HG03060 (cell line): ENCODE measurements around the gene MAP2K5.

Source experiments
- ATAC-seq: cut with Tn5 transposase; IDR thresholded peaks from one replicate; pipeline ENCODE4 v1.9.1; 2021; ENCODE audit warnings: low read depth, moderate number of reproducible peaks; ENCODE audit not compliant: unreplicated experiment

MAP2K5 gene

GRCh38 chr15:67818464-67818863 lies 276.0 kb downstream of the MAP2K5 start:
- no peak for ATAC-seq

- ATAC-seq = no peak
Observed at GRCh38 chr15:67819636-67820035, 277.1 kb downstream of the MAP2K5 start.

- ATAC-seq = no peak
Observed at GRCh38 chr15:67820122-67820991, 277.9 kb downstream of the MAP2K5 start.

GRCh38 chr15:67820992-67821783 lies 278.7 kb downstream of the MAP2K5 start:
- no peak for ATAC-seq

- no peak for ATAC-seq
Observed at GRCh38 chr15:67821784-67822440, 279.4 kb downstream of the MAP2K5 start.

GRCh38 chr15:67822537-67823313 lies 280.2 kb downstream of the MAP2K5 start:
- no peak for ATAC-seq

GRCh38 chr15:67823314-67824196 lies 281.1 kb downstream of the MAP2K5 start:
- ATAC-seq = no peak

GRCh38 chr15:67824197-67824968 lies 281.9 kb downstream of the MAP2K5 start:
- no peak for ATAC-seq

GRCh38 chr15:67824976-67825880 lies 282.7 kb downstream of the MAP2K5 start, which contains the start of gene SKOR1:
SKOR1 (plus strand) TSS chr15:67825509; CDS start chr15:67825603, 94 bp downstream.
- ATAC-seq = no peak

GRCh38 chr15:67825881-67826716 lies 283.6 kb downstream of the MAP2K5 start:
- ATAC-seq = no peak

- ATAC-seq = no peak
Observed at GRCh38 chr15:67826717-67827561, 284.4 kb downstream of the MAP2K5 start.

- ATAC-seq = no peak
Observed at GRCh38 chr15:67827562-67828277, 285.2 kb downstream of the MAP2K5 start.

- ATAC-seq = no peak
Observed at GRCh38 chr15:67828278-67828968, 285.9 kb downstream of the MAP2K5 start.

GRCh38 chr15:67828969-67829646 lies 286.6 kb downstream of the MAP2K5 start:
- ATAC-seq = no peak
